ENCODE results near the gene GPR15LG.
"Not testable (repeated sequence)": the region's sequence is repeated elsewhere in the genome, so short reads cannot be mapped to it uniquely, and the experiment has no call there.

The GPR15LG gene

DNA sequence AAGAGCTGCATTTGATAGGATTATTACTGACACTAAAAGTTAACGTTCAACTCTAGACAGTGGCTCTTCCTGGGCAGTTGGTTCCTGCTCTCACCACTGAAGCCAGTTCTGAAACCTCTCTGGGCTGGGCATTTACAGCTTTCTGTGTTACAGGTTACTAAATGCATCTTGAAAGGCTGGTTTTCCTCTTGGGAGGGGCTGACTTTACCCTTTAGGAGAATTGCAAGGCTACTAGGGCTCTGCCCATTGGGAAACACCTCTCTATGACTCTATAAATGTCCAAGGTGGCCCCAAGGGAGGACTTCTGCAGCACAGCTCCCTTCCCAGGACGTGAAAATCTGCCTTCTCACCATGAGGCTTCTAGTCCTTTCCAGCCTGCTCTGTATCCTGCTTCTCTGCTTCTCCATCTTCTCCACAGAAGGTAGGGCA lies at the start of gene GPR15LG:
Gene GPR15LG (plus strand): TSS at position 301 of the 429 bp plus-strand sequence. CDS start 51 bp downstream, at position 352.
- no peak for DNase-seq

DNA sequence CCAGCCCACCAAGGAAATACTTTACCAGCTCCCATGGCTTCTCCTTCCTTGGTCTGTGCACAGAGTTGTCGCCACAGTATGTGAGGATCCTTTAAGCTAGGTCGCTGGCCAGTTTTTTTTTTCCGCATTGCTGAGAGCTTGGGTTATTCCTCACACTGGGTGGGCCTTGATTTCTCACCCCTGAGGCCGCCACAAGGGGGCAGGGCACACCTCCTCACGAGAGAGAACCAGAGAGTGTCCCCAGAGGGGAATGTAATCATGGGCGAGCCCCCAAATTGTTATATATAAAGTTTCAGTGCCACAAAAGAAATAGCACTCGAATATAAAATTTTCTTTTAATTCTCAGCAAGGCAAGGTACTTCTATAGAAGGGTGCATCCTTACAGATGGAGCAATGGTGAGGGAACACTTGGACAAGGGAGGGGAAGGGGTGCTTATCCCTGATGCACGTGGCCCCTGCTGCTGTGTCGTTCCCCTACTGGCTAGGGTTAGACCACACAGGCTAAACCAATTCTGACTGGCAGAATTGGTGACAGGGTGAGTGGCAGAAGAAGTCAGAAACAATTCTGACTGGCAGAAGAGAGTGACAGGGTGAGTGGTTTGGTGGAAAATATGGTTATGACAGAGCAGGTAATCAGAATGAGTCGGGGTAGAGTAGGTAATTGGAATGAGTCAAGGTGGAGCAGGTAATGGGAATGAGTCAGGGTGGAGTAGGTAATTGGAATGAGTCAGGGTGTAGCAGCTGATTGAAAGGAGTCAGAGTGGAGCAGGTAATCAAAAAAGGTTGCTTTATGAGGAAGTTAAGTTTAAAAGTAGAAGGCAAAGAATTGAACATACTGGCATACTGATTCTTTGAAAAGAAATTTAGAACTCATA lies 47.5 kb upstream of the GPR15LG start:
- DNase-seq = not testable (repeated sequence)

DNA sequence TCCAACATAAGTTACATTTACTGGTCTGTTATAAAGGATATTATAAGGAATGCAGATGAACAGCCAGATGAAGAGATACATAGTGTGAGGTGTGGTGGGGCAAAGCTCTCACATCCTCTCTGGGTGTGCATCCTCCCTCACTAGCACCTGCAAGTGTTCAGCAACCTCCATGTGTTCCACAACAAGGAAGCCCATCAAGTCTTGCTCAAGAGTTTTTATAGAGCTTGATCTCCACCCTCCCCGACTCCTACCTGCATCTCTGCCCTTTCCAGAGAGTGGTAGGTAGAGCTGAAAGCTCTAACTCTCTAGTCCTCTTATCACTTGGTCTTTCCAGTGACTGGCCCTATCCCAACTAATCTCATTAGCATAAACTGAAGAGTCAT lies 46.8 kb upstream of the GPR15LG start:
- DNase-seq = no peak

DNA sequence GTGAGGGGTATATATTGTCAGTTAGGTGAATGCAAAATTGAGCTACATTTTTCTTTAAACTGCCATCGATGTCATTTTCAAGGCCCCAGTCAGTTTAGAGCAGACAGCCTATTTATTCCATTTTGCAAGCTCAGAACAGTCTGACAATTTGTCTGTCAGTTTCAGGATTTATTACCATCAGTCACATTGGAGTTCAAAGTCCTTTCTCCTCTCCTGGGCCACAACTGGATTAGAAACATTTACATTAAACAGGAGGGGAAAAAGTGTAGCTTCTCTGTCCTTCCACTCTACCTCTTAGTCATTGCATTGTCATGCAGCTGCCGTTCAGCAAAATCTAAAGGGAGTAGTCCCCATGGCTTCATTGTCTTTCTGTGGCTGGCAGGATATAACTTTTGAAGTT lies 37.8 kb upstream of the GPR15LG start:
- no peak for DNase-seq

DNA sequence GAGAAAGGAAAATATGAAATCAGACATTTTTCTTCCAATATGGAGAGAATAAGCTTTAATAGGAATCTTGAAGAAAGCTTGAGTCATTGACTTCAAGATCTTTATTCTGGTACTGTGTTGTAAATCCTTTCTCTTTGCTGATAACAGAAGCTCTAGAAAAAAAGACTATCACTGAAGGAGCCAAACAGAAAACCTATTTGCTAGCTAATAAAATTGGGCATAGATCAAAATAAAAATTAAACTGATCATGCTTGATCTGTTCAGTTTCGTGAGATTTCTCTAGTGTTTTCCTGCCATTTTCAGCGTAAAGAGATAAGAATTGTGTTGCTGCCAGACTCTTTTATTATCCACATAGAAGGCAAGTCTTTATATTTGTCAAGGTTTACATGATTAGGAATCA lies 35.8 kb upstream of the GPR15LG start:
- no peak for DNase-seq

DNA sequence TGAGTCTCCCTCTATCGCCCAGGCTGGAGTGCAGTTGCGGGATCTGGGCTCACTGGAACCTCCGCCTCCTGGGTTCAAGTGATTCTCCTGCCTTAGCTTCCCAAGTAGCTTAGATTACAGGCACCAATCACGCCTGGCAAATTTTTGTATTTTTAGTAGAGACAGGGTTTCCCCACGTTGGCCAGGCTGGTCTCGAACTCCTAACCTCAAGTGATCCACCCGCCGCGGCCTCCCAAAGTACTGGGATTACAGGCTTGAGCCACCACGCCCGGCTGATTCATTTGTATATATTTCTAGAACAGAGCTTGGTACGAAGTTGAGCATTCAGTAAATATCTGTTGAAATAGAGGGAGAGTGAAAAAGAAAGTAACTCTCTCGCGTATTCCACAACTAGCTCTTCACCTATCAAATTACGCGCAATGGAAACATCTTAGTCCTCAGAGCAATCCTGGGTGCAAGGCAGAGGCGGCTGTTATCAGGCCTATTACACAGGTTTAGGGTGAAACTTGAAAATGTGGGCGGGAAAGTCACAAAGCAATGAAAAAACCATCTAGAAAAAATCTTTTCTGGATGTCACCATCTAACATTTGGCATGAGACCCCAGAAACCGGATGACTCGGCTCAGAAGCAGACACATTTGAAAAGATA lies 35.0 kb upstream of the GPR15LG start:
- peak; percentile 23 for DNase-seq

DNA sequence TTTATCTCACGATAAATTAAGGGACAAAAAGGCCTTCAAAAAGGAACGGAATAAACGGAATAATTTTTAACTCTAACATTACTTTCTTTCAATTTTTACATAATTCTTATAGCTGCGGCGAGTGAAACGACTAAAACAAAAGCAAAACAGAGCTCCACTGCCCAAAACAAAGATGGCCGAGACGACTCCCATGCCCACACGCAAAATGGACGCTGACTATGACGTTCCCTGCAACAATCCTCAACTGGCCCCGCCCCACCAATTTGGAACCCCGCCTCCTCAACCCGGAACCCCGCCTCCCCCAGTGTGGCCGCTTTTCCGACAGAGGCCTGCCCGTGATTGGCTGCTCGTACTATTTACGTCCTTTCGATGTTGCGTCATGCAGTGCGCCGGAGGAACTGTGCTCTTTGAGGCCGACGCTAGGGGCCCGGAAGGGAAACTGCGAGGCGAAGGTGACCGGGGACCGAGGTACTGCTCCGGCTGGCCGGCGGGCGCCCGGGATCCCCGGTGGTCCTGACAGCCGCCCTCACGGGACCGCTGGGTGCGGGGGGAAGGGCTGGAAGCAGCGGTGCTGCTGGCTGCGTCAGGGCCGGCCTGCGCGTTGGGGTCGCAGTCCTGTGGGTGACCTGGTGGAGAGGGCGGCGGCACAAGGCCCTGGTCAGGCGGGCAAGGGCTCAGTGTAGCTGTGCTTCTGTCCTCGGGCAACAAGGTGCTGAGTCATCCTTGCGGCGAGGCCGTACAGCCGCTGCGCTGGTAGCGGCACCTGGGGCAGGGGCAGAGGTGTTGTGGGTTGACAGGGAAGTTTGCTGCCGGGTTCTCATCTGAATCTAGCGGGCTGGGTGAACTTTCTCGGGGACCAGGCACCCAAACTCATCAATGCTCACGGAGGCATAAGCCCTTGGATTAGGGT lies 34.2 kb upstream of the GPR15LG start, which contains the start of gene GHITM:
Gene GHITM (plus strand): TSS at position 384 of the 910 bp plus-strand sequence. CDS start 1,992 bp downstream, outside the sequence.
- peak; percentile 99 for DNase-seq

DNA sequence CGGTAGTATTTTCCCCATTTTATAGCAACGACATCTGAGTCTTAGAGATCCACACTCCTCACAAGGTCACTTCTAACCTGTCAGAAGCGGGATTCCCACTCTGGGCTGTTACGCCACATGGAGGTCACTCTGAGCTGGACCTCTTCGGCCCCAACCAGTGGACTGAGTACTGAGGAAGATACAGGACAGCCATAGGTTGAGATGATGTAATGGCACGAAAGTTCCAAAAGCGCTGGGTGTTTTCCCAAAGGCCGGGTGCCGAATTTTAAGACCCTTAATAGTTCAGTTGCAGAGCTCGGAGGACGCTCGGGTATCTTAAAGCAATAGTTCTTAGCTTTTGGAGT lies 33.6 kb upstream of the GPR15LG start:
- DNase-seq = no peak

DNA sequence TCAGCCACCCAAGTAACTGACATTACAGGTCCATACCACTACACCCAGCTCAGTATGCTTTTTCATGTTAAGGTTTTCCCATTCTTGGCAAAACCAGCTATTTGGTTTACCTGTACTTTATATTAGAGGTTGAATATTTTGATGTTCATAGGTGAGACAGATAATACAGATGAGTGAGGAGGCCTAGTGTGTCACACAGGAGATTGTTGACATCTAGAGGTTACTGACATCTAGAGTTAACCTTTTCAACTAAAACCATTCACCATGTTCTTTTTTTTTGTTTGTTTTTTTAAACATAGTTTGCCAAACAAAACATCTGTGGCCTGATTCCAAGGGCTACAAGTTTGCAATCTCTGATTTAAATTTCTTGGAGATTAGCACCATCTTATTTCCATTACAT lies 26.3 kb upstream of the GPR15LG start:
- DNase-seq = no peak

DNA sequence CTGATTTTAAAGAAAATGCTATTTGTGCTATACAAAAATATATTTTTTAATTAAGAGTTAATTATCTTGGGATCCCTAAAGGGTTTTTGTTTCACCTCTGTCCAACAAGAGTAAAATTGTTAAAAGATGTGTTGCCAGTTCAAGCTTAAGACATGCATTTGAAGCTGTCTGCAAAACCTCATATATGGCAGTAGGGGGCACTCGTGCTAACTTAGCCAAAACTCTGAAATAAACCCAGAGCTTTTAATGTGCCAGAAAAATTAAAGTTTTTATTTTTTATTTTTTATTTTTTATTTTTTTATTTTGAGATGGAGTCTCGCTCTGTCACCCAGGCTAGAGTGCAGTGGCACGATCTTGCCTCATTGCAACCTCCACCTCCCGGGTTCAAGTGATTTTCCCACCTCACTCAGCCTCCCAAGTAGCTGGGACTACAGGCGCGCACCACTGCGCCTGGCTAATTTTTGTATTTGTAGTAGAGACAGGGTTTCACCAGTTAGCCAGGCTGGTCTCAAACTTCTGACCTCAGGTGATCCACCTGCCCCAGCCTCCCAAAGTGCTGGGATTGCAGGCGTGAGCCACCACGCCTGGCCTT lies 25.5 kb upstream of the GPR15LG start:
- not testable (repeated sequence) for DNase-seq

DNA sequence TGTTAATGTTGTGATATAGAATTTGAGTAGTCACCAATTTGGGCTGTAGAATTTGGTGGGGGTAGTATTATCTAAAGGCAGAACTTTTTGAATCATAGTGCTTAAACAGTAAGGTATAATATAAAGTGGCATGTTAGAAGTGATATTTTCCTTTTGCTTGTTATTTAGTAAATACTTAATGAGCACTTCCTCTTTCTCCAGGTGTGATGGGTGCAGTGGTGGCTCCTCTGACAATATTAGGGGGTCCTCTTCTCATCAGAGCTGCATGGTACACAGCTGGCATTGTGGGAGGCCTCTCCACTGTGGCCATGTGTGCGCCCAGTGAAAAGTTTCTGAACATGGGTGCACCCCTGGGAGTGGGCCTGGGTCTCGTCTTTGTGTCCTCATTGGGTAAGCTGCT lies 23.7 kb upstream of the GPR15LG start:
- no peak for DNase-seq

DNA sequence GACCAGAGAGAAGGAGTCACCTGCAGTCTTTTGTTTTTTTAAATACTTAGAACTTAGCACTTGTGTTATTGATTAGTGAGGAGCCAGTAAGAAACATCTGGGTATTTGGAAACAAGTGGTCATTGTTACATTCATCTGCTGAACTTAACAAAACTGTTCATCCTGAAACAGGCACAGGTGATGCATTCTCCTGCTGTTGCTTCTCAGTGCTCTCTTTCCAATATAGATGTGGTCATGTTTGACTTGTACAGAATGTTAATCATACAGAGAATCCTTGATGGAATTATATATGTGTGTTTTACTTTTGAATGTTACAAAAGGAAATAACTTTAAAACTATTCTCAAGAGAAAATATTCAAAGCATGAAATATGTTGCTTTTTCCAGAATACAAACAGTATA lies 20.8 kb upstream of the GPR15LG start:
- DNase-seq = no peak

DNA sequence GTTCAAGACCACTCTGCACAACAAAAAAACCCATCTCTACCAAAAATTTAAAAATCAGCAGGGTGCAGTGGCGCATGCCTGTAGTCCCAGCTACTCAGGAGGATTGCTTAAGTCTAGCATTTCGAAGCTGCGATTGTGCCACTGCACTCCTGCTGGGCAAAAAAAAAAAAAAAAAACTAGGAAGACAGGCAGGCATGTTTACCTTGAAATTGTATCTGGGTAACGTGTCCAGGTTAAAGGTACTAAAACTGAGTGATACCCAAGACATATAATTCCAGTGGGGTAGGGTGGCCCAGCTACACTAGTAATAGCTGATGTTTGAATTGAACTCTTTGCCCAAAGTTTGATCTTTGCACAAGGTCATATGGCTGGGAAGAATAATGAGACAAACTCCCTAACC lies 18.1 kb upstream of the GPR15LG start:
- no peak for DNase-seq

DNA sequence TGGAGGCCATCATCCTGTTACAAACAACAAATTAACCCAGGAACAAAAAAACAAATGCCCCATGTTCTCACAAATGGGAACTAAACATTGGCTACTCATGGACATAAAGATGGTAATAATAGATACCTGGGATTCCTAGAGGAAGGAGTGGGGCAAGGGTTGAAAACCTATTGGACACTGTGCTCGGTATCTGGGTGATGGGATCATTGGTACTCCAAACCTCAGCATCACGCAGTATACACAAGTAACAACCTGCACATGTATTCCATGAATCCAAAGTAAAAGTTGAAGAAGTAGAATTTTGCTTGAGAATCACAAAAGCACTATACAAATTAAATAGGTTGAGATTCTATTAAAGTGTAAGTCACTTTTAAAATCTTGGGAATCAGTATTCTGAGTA lies 17.6 kb upstream of the GPR15LG start:
- no peak for DNase-seq

DNA sequence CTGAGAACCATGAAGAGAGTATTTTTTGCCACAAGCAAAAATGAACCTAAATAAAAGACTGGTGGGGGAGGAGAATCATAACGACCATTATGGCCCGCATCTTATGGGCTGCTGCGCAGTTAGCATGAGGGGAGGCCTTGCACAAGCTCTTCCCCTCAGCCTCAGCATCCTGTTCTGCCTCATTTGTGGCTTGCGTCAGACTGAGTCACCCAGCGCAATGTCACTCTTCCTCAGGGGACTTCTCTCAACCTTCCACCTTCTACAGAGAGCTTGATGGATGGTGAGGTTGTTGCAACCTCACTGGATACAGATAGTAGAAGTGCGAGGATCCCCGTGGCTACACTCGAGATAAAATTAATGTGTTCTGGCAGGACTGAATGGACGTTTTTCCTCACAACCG lies 16.8 kb upstream of the GPR15LG start:
- DNase-seq = peak; percentile 67

DNA sequence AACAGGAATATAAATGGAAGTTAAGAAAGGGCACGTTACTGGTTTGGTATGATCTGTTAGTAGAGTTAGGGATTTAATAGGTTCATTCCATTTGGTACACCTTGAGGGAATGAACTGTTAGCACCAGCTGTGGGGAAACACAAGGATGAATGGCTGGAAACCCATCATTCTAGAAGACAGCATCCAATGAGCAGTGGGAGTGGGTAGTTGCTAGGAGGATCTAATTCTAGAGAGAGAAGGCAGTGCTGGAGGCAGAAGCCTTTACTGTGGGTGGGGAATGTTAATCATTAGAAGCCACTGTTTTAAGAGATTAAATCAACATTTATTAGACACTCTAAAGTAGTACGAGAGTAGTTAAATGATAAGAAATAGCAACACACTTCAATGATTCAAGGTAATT lies 15.5 kb upstream of the GPR15LG start:
- DNase-seq = no peak

DNA sequence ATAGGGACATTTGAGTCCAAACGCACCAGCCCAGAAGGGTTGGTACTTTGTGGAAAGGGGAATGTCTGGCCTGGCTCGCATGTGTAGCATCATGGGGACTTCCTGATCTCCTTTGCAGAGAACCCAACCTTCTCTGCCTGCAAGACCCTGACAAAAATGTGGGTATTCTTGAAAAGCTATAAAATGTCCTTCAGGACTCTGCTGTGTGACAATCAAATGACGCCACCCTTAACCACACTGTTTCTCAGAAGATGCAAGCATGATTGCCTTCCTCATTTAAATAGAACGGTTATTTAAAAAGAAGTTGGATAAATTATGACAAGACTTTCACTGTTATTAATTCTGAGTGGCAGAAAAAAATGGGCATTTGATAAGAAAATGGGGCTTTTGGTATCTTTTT lies 15.1 kb upstream of the GPR15LG start:
- DNase-seq = no peak

DNA sequence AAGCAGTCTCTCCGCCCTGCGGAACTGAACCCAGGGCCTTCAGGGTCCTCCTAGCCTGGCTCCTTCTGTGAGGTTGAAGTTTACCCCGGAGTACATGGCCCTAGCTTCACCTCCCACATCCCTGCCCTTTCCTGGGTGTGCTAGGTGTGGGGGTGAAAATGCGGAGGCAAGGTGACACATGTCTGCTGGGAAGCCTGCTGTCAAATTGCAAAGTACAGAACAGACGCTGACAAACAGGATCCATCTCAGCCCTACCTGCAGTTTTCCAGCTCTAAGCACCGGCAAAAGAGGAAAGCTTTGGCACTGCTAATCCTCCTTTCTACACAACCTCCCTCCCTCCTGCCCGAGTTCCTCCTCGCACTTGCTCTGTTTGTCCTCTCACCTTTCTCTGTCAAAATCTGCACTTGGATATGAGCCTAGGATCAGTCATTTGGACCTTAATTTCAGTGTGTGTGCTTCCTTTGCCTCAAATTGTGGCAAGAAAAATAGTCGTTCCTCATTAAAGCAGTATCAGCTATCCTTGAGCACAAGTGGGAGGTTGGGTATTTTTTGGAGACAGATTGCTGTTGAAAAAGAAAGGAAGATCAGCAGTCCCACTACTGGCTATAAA lies 14.4 kb upstream of the GPR15LG start:
- DNase-seq = no peak

DNA sequence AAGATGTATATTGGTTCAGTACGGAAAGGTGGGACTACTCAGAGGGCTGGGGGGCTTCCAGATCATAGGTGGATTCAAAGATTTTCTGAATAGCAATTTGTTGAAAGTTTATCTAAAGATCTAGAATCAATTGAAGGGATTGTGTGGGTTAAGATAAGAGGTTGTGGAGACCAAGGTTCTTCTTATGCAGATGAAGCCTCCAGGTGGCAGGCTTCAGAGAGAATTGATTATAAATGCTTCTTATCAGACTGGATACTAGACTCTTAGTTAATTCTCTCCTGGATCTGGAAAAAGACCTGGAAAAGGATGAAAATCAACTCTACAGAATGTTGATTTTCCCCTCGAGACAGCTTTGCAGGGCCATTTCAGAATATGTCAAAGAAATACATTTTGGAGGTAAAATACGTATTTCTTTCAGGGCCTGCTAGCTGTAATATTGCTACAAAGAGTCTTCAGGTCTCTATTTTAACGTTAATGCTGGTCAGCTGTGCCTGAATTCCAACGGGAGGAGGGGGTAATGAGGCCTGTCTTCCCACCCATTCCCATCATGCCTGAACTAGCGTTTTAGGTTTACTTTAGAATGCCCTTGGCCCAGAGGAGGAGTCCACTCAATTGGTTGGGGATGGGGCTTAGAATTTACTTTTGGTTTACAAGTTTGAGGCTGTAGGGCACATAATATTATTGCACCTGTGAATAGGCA lies 12.8 kb upstream of the GPR15LG start:
- DNase-seq = no peak

DNA sequence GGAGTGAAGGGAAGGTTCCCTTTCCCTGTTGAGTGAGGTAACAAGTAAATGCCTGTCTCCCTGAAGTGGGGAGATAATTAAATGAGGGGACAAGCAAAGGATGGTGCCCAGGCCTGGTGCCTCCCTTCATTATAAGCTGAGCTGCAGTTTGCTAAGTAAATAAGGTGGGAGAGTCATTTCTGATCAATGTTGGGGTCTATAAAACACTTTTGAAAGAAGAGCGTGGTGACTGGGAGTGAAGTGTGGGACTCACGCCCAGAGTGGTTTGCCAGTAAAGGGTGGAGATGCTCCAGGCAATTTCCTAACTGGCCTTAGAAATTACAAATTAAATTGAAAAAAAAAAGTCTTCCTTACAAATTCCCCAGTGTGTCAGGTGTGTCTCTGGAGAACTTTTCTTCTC lies 9.6 kb upstream of the GPR15LG start:
- DNase-seq = no peak

DNA sequence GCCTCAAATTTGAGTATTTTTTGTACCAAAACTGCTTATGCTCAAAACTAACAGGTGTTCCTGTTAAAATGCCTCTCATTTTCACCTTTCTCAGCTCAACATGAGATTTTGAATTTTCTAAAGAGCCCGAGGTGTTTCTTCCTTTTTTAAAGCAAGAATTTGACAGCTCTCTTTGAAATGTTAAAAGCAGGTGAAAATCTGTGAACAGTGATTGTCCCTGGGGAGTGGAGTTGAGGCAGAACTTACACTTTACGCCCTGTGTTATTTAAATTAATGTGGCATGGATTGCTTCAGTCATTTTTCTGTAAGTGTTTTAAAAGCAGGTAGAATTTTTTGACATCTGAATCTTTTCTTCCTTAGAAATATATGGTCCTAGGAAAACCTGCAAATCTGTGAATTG lies 9.2 kb upstream of the GPR15LG start:
- DNase-seq = no peak
